Upper lobe of right lung (tissue), 1 donor: ENCODE measurements around the gene CSF2RB. TPM values are rescaled to one million over a fixed set of nuclear protein-coding genes. Genes with fewer than 3 reads are reported as not detected.
"Not testable (repeated sequence)": the region's sequence is repeated elsewhere in the genome, so short reads cannot be mapped to it uniquely, and the experiment has no call there.

Experiments used
- ATAC-seq: fragments of 200-7000 bp; cut with Tn5 transposase; one replicate; pipeline ENCODE4 v1.9.1; 2020; ENCODE audit warnings: mild to moderate bottlenecking, moderate library complexity
- DNase-seq: peaks from one replicate; pipeline ENCODE4 v3.0.0-alpha.2; 2020
- H3K27ac ChIP-seq: fragments of 200-600 bp; one replicate; pipeline ENCODE4 v1.8.0; 2022
- H3K27me3 ChIP-seq: fragments of 200-600 bp; one replicate; pipeline ENCODE4 v1.8.0; 2022; ENCODE audit warnings: mild to moderate bottlenecking
- H3K36me3 ChIP-seq: fragments of 200-600 bp; one replicate; pipeline ENCODE4 v1.8.0; 2022
- H3K4me1 ChIP-seq: fragments of 200-600 bp; one replicate; pipeline ENCODE4 v1.8.0; 2022
- H3K4me3 ChIP-seq: fragments of 200-600 bp; one replicate; pipeline ENCODE4 v1.8.0; 2022; ENCODE audit warnings: mild to moderate bottlenecking
- H3K9me3 ChIP-seq: fragments of 200-600 bp; one replicate; pipeline ENCODE4 v1.8.0; 2022
- intact Hi-C: fragments of 100-400 bp; cut with DNase I; formaldehyde crosslinking; loops from one replicate; pipeline ENCODE4 v1.11.0; 2022
- total RNA-seq: library from RNA; stranded (reverse); fragmentation: NEBNext Ultra II Directional; extraction: Animal tissue kit (Norgen Biotek cat#: 25700); gene quantifications from one replicate; pipeline ENCODE4 v1.2.1, GENCODE V29; 2021
- TF ChIP-seq, protein P1 (sequence below): fragments of 200-600 bp; IDR thresholded peaks from one replicate; pipeline ENCODE4 v1.8.0; 2022; ENCODE audit warnings: antibody characterized with exemption
- donor health status: DM: no; HTN: yes; CAD: no; lungs with severe emphysema.

Gene CSF2RB
- total RNA-seq, 1 donor from 2014 or later = 27.2 TPM

DNA sequence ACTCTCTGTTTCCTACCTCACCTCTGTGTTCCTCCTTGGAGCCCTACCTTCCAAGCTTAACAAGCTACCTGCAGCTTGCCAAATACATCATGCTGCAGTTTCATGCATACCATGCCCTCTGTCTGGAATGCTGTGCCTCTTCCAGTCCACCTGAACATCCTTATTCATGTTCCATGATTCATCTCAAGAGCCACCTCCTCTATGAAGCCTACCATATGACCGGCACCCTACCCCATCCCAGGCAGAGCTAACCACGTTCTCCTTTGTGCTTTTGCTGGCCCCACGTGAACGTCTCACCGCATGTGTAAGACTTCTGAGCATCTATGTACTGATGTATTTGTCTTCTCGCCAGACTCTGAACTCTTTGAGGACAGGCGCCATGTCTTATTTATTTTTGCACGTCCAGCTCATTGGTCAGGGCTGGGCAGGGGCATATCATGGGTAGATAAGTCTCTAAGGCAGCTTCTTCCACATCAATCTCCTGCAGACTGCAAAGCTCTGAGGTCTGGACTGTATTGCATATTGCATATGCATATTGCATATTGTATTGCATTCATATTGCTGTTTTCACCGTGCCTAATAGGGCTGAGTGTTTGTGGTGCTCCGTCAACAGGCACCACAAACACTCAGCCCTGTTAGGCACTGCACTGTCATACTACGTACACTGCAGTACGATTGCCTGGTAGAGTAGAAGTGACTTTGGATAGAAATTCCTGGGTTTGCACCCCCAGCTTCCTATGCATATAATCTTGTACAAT lies 74.8 kb downstream of the CSF2RB start:
- DNase-seq = no peak
- H3K27me3 ChIP-seq = peaks cover 24% of the 10 kb centered on the region
- H3K4me1 ChIP-seq = no peaks in the 10 kb centered on the region
- no peak overlapping the region for H3K27ac ChIP-seq
- peaks cover 13% of the 10 kb centered on the region for H3K9me3 ChIP-seq
- TF ChIP-seq, protein P1, sequence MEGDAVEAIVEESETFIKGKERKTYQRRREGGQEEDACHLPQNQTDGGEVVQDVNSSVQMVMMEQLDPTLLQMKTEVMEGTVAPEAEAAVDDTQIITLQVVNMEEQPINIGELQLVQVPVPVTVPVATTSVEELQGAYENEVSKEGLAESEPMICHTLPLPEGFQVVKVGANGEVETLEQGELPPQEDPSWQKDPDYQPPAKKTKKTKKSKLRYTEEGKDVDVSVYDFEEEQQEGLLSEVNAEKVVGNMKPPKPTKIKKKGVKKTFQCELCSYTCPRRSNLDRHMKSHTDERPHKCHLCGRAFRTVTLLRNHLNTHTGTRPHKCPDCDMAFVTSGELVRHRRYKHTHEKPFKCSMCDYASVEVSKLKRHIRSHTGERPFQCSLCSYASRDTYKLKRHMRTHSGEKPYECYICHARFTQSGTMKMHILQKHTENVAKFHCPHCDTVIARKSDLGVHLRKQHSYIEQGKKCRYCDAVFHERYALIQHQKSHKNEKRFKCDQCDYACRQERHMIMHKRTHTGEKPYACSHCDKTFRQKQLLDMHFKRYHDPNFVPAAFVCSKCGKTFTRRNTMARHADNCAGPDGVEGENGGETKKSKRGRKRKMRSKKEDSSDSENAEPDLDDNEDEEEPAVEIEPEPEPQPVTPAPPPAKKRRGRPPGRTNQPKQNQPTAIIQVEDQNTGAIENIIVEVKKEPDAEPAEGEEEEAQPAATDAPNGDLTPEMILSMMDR = no peak
- intact Hi-C loops = loop anchor here (10.0 kb wide), 1 partner anchor 203 kb away; no protein-coding TSS in a partner anchor
- no peaks in the 10 kb centered on the region for H3K36me3 ChIP-seq
- no peak for ATAC-seq
- no peak overlapping the region for H3K4me3 ChIP-seq

DNA sequence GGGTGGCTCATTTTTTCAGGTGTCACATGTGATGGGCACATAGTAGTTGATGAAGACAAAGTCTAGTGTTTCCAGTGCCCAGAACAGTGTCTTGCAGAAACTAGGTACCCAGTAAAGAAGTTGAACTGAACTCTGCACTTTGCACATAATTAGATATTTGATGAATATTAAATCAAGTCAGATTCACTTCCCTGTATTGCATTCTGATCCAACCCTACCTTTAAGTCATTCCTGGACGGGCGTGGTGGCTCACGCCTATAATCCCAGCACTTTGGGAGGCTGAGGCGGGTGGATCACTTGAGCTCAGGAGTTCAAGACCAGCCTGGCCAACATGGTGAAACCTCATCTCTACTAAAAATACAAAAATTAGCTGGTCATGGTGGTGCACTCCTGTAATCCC lies 75.6 kb downstream of the CSF2RB start:
- not testable (repeated sequence) for ATAC-seq, H3K4me3 ChIP-seq, H3K4me1 ChIP-seq, H3K27ac ChIP-seq, H3K36me3 ChIP-seq, DNase-seq
- intact Hi-C loops = loop anchor here (10.0 kb wide), 1 partner anchor 204 kb away; no protein-coding TSS in a partner anchor
- Histone ChIP-seq H3K27me3 (peaks cover 24% of the 10 kb centered on the region), H3K9me3 (peaks cover 13% of the 10 kb centered on the region)

Other genes starting within 250 kb of the CSF2RB start
- not detected for gene CACNG2, start 209.9 kb upstream of the CSF2RB start, total RNA-seq
- 21.5 TPM for gene IFT27, start 137.5 kb upstream of the CSF2RB start, total RNA-seq
- 2.5 TPM for gene PVALB, start 96.6 kb upstream of the CSF2RB start, total RNA-seq
- 37.0 TPM for gene NCF4, start 52.6 kb upstream of the CSF2RB start, total RNA-seq
- 48.1 TPM for gene TST, start 105.8 kb downstream of the CSF2RB start, total RNA-seq
- gene MPST, start 106.1 kb downstream of the CSF2RB start, total RNA-seq = 71.4 TPM
- 19.2 TPM for gene KCTD17, start 138.1 kb downstream of the CSF2RB start, total RNA-seq
- gene TMPRSS6, start 196.1 kb downstream of the CSF2RB start, total RNA-seq = 2.1 TPM
- gene IL2RB, start 236.3 kb downstream of the CSF2RB start, total RNA-seq = 10.6 TPM